ENCODE results near the gene LYSMD2.

GRCh38 chr15:51776952-51777569 is 39.6 kb upstream of the LYSMD2 start:
- TF ChIP-seq, protein P1, sequence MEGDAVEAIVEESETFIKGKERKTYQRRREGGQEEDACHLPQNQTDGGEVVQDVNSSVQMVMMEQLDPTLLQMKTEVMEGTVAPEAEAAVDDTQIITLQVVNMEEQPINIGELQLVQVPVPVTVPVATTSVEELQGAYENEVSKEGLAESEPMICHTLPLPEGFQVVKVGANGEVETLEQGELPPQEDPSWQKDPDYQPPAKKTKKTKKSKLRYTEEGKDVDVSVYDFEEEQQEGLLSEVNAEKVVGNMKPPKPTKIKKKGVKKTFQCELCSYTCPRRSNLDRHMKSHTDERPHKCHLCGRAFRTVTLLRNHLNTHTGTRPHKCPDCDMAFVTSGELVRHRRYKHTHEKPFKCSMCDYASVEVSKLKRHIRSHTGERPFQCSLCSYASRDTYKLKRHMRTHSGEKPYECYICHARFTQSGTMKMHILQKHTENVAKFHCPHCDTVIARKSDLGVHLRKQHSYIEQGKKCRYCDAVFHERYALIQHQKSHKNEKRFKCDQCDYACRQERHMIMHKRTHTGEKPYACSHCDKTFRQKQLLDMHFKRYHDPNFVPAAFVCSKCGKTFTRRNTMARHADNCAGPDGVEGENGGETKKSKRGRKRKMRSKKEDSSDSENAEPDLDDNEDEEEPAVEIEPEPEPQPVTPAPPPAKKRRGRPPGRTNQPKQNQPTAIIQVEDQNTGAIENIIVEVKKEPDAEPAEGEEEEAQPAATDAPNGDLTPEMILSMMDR (conservative IDR thresholded peaks at IDR 0.05; ENCODE audit: low read depth, low read length), result peak; percentile 87
- TF ChIP-seq EZH2 (IDR thresholded peaks at IDR 0.05; ENCODE audit: borderline replicate concordance, low read depth, low read length, poor library complexity, severe bottlenecking), result no peak
